PC-3 (cell line): ENCODE measurements around the gene NUB1. TPM values are rescaled to one million over a fixed set of nuclear protein-coding genes. Genes with fewer than 3 reads are reported as not detected.

Experiments used
- ATAC-seq: fragments of 200-7000 bp; cut with Tn5 transposase; 2 replicates; pipeline ENCODE4 v1.9.1; 2020; ENCODE audit warnings: mild to moderate bottlenecking, moderate library complexity
- BruUV-seq: library from RNA; stranded (reverse); fragments of 400-500 nt; replicated peaks from 2 replicates; lab custom pipeline; 2021; lab: Mats Ljungman, UMichigan
- CTCF ChIA-PET: fragments of 300-600 bp; sonication (Branson Sonifier 250); formaldehyde crosslinking; loops from one replicate; lab custom pipeline; 2022; ENCODE audit warnings: antibody characterized with exemption; lab: Charles Lee
- POLR2A ChIA-PET: fragments of 300-600 bp; sonication (Branson Sonifier 250); formaldehyde crosslinking; loops from one replicate; lab custom pipeline; 2022; ENCODE audit warnings: antibody characterized with exemption; ENCODE audit not compliant: unreplicated experiment; lab: Charles Lee
- DNase-seq: peaks from one replicate; pipeline ENCODE4 v3.0.0-alpha.2; 2015
- H2AFZ ChIP-seq: fragments of 300-600 bp; sonication (generic); 2 replicates; pipeline ENCODE4 v1.6.0; 2016; ENCODE audit warnings: antibody characterized with exemption, low read length
- H3F3A ChIP-seq: fragments of 300-600 bp; sonication (generic); one replicate; pipeline ENCODE4 v1.6.0; 2017; ENCODE audit warnings: antibody characterized with exemption, low read length, control low read depth, mild to moderate bottlenecking; ENCODE audit not compliant: unreplicated experiment
- H3K27ac ChIP-seq: fragments of 300-600 bp; sonication (generic); 2 replicates; pipeline ENCODE4 v1.5.1; 2016; ENCODE audit warnings: mild to moderate bottlenecking, low read length
- H3K27me3 ChIP-seq: fragments of 300-600 bp; sonication (generic); 2 replicates; pipeline ENCODE4 v1.6.1; 2016; ENCODE audit warnings: low read length, mixed read lengths
- H3K36me3 ChIP-seq: fragments of 300-600 bp; sonication (generic); 2 replicates; pipeline ENCODE4 v1.6.1; 2016; ENCODE audit warnings: low read depth, mixed run types, low read length, mixed read lengths
- H3K4me1 ChIP-seq: fragments of 300-600 bp; sonication (generic); 2 replicates; pipeline ENCODE4 v1.5.1; 2016; ENCODE audit warnings: low read length; ENCODE audit not compliant: insufficient read depth
- H3K4me2 ChIP-seq: fragments of 300-600 bp; sonication (generic); 2 replicates; pipeline ENCODE4 v1.6.0; 2016; ENCODE audit warnings: low read length
- H3K4me3 ChIP-seq: fragments of 300-600 bp; sonication (generic); 2 replicates; pipeline ENCODE4 v1.5.1; 2016; ENCODE audit warnings: mild to moderate bottlenecking, low read length, mixed read lengths
- H3K79me2 ChIP-seq: fragments of 300-600 bp; sonication (generic); 2 replicates; pipeline ENCODE4 v1.6.1; 2017; ENCODE audit warnings: low read length, mixed read lengths
- H3K9ac ChIP-seq: fragments of 300-600 bp; sonication (generic); 2 replicates; pipeline ENCODE4 v1.6.0; 2016; ENCODE audit warnings: mild to moderate bottlenecking, low read length
- H3K9me2 ChIP-seq: fragments of 300-600 bp; sonication (generic); replicated peaks from 2 replicates; pipeline ENCODE4 v1.6.1; 2016; ENCODE audit warnings: mixed run types, low read length, mixed read lengths
- H3K9me3 ChIP-seq: fragments of 300-600 bp; sonication (generic); 2 replicates; pipeline ENCODE4 v1.6.1; 2016; ENCODE audit warnings: low read length, mixed read lengths
- H4K20me1 ChIP-seq: fragments of 300-600 bp; sonication (generic); 2 replicates; pipeline ENCODE4 v1.6.1; 2016; ENCODE audit warnings: low read length, mixed read lengths
- EZH2 ChIP-seq: fragments of 300-600 bp; sonication (generic); IDR thresholded peaks from one replicate; pipeline ENCODE4 v1.6.1; 2017; ENCODE audit warnings: antibody characterized with exemption, mild to moderate bottlenecking, low read length; ENCODE audit not compliant: unreplicated experiment
- EZH2phosphoT487 ChIP-seq: fragments of 300-600 bp; sonication (generic); IDR thresholded peaks from 2 replicates; pipeline ENCODE4 v1.6.1; 2018; ENCODE audit warnings: mild to moderate bottlenecking, antibody characterized with exemption, low read length, borderline replicate concordance
- intact Hi-C: fragments of 100-400 bp; cut with micrococcal nuclease; formaldehyde crosslinking; loops from 2 replicates; pipeline ENCODE4 v1.9.0; 2023
- total RNA-seq: library from RNA; depleted of rRNA; stranded (reverse); fragments of >200 nt; gene quantifications from 2 replicates; pipeline ENCODE4 v1.2.3, GENCODE V29; 2014
- TF ChIP-seq, protein P1 (sequence below): fragments of 300-600 bp; sonication (generic); conservative IDR thresholded peaks from 2 replicates; pipeline ENCODE4 v1.5.1; 2017; ENCODE audit warnings: antibody characterized with exemption, low read depth, mild to moderate bottlenecking, low read length

NUB1 gene
- total RNA-seq, 1 experiment from 2014 or later, result 40.1 TPM

DNA sequence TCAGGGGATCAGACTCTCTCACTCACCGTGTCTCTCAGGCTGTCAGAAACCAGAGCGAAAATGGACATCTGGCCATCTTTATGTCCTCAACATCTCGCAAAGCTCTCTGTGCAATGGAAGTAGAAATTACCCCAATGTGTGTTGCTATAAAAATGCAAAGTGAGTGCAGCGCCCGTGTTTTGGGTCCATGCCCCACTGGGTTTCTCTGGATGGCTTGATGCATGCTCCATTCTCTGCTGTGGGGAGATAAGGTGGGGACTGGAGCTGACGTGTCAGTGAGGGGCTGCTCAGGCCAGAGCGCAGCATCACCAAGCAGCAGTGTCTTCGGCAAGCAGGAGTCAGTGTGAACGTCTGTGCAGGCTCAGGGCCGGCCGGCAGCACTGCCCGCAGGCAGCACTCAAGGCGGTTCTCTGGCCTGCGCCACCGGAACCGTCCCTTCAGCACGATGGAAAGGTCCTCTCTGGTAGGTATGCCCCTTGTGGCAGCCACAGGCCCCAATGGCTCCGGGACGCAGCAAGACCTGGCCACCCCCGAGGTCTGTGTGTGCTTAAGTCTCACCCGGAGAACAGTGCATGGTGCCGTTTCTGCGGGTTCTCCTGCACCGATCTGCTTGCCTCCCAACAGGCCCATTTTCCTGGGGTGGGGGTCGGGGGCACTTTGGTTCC lies 38.1 kb downstream of the NUB1 start:
- H2AFZ ChIP-seq, result no peak overlapping the region
- no peaks in the 10 kb centered on the region for H3K9me2 ChIP-seq
- H4K20me1 ChIP-seq, result no peaks in the 10 kb centered on the region
- no peak overlapping the region for H3K4me3 ChIP-seq
- ChIA-PET CTCF (no interaction called here), POLR2A (interaction anchor here (0.7 kb wide), 1 partner anchor 41 kb away, joined by 3 read pairs; no protein-coding TSS in a partner anchor)
- no TSS peak for BruUV-seq
- TF ChIP-seq EZH2phosphoT487, result no peak
- TF ChIP-seq, protein P1, sequence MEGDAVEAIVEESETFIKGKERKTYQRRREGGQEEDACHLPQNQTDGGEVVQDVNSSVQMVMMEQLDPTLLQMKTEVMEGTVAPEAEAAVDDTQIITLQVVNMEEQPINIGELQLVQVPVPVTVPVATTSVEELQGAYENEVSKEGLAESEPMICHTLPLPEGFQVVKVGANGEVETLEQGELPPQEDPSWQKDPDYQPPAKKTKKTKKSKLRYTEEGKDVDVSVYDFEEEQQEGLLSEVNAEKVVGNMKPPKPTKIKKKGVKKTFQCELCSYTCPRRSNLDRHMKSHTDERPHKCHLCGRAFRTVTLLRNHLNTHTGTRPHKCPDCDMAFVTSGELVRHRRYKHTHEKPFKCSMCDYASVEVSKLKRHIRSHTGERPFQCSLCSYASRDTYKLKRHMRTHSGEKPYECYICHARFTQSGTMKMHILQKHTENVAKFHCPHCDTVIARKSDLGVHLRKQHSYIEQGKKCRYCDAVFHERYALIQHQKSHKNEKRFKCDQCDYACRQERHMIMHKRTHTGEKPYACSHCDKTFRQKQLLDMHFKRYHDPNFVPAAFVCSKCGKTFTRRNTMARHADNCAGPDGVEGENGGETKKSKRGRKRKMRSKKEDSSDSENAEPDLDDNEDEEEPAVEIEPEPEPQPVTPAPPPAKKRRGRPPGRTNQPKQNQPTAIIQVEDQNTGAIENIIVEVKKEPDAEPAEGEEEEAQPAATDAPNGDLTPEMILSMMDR, result no peak
- TF ChIP-seq EZH2, result no peak
- no peak overlapping the region for H3K27ac ChIP-seq
- no peak overlapping the region for H3K9ac ChIP-seq
- H3F3A ChIP-seq, result no peaks in the 10 kb centered on the region
- H3K9me3 ChIP-seq, result no peaks in the 10 kb centered on the region
- no peak overlapping the region for H3K4me2 ChIP-seq
- ATAC-seq (no peak), DNase-seq (no peak)
- H3K27me3 ChIP-seq, result no peaks in the 10 kb centered on the region
- intact Hi-C loops, result no loop called here
- no peaks in the 10 kb centered on the region for H3K4me1 ChIP-seq
- no peaks in the 10 kb centered on the region for H3K36me3 ChIP-seq
- H3K79me2 ChIP-seq, result no peaks in the 10 kb centered on the region

GRCh38 chr7:151380199-151381097 lies 38.8 kb downstream of the NUB1 start:
- Histone ChIP-seq H3K79me2 (no peaks in the 10 kb centered on the region), H3K9me3 (no peaks in the 10 kb centered on the region), H3K4me1 (no peaks in the 10 kb centered on the region), H3K9ac (no peak overlapping the region), H3F3A (no peaks in the 10 kb centered on the region), H3K4me2 (no peak overlapping the region), H3K9me2 (no peaks in the 10 kb centered on the region), H3K4me3 (no peak overlapping the region), H4K20me1 (no peaks in the 10 kb centered on the region), H3K27ac (no peak overlapping the region), H3K27me3 (no peaks in the 10 kb centered on the region), H2AFZ (no peak overlapping the region), H3K36me3 (no peaks in the 10 kb centered on the region)
- TF ChIP-seq, protein P1, result no peak
- TF ChIP-seq EZH2phosphoT487 (no peak), EZH2 (no peak)
- ChIA-PET POLR2A (no interaction called here), CTCF (no interaction called here)
- intact Hi-C loops, result no loop called here
- no peak for ATAC-seq
- no peak for DNase-seq
- no TSS peak for BruUV-seq

DNA sequence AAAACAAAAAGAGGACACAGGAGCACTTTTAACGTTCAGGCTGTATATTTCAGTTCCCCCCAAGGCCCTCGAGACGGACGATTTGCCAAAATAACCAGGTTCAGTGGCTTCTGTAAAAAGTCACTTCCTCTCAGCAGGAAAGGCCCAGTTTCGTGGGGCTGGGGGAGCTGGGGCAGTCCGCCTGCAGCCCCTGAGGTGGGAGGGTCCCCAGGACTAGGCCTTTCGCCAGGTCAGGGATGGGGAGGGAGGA lies 39.4 kb downstream of the NUB1 start:
- intact Hi-C loops, result no loop called here
- Histone ChIP-seq H3K27ac (no peak overlapping the region), H3K9me3 (no peaks in the 10 kb centered on the region), H3K4me1 (no peaks in the 10 kb centered on the region), H3K4me2 (no peak overlapping the region), H3K9ac (no peak overlapping the region), H3F3A (no peaks in the 10 kb centered on the region), H3K36me3 (no peaks in the 10 kb centered on the region), H3K4me3 (no peak overlapping the region), H3K27me3 (no peaks in the 10 kb centered on the region), H3K79me2 (no peaks in the 10 kb centered on the region), H4K20me1 (no peaks in the 10 kb centered on the region), H2AFZ (no peak overlapping the region), H3K9me2 (no peaks in the 10 kb centered on the region)
- no peak for ATAC-seq
- POLR2A ChIA-PET, result no interaction called here
- TF ChIP-seq EZH2phosphoT487 (no peak), EZH2 (no peak)
- TF ChIP-seq, protein P1, result no peak
- DNase-seq, result no peak
- CTCF ChIA-PET, result no interaction called here
- no TSS peak for BruUV-seq
